Smooth muscle cell of the brain vasculature (primary cell): ENCODE measurements around the gene ACE.
A peak's percentile ranks its signal among the peaks of the same experiment; 100 is the strongest.

ENCODE experiments used
- DNase-seq: peaks from one replicate; pipeline ENCODE4 v3.0.0-alpha.2; 2012; ENCODE audit warnings: low read depth, low spot score

ACE gene

DNA sequence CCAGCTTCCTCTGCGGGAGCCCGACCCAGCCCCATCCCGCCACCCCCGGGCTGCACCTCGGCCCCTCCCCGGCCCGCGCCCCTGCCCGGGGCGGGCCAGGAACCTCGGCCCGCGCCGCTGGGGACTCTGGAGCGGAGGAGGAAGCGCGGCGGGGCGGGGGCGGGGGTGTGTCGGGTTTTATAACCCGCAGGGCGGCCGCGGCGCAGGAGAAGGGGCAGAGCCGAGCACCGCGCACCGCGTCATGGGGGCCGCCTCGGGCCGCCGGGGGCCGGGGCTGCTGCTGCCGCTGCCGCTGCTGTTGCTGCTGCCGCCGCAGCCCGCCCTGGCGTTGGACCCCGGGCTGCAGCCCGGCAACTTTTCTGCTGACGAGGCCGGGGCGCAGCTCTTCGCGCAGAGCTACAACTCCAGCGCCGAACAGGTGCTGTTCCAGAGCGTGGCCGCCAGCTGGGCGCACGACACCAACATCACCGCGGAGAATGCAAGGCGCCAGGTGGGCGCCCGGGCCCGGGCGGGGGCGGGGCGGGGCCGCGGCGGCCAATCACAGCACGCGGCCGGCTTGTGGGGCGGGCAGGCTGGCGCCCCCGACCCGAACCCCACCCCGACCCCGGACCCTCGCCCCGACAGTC lies at the start of gene ACE:
Gene ACE, plus strand, starts transcription at position 208 of the 626 bp plus-strand sequence. Its CDS starts 34 bp downstream, at position 242.
- no peak for DNase-seq

DNA sequence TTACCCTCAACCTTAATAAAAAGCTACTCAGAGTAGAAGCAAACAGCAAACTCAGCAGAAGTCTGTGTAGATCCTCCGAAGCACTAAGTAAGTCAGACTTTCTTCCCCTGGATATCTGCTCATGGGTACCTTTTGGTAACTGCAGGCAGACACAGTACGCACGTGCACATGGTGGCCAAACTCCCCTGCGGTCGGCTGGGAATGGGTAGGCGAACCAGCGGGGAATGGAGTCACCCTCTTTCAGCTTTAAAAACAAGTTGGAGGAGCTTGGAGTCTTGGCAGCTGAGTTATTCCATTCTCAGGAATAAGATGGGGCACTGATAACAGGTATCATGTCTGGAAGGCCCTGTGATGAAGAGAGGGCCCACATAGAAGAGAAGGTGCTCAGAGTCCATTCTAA lies 47.1 kb upstream of the ACE start:
- no peak for DNase-seq

DNA sequence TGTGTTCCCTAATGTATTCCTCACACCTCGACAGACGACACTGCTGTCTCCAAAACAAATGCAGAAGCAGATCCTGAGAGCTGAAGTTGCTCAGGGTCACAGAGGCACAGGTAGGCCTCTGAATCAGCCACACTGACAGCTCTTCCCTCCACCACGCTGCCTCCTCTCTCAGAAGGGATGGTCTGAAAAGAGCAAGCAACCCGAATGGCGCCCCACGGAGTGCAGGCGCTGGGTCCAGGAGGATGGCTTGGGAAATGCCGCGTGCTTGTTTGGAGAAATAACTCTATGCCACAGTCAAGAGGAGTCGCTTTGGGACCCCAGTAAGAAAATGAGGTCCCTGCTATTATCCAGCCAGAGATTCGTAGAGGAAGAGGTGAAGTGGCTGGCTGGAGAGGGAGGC lies 46.6 kb upstream of the ACE start:
- DNase-seq, result no peak

DNA sequence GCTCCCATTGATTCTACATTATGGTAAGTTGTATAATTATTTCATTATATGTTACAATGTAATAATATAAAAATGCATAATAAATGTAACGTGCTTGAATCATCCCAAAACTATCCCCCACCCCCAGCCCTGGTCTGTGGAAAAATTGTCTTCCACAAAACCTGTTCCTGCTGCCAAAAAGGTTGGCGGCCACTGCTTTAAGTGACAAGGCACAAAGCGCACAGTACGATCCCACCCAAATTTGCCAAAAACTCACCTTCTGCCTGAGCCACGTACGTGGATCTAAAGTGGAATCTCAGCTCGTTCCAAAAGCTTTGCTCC lies 45.3 kb upstream of the ACE start:
- no peak for DNase-seq

DNA sequence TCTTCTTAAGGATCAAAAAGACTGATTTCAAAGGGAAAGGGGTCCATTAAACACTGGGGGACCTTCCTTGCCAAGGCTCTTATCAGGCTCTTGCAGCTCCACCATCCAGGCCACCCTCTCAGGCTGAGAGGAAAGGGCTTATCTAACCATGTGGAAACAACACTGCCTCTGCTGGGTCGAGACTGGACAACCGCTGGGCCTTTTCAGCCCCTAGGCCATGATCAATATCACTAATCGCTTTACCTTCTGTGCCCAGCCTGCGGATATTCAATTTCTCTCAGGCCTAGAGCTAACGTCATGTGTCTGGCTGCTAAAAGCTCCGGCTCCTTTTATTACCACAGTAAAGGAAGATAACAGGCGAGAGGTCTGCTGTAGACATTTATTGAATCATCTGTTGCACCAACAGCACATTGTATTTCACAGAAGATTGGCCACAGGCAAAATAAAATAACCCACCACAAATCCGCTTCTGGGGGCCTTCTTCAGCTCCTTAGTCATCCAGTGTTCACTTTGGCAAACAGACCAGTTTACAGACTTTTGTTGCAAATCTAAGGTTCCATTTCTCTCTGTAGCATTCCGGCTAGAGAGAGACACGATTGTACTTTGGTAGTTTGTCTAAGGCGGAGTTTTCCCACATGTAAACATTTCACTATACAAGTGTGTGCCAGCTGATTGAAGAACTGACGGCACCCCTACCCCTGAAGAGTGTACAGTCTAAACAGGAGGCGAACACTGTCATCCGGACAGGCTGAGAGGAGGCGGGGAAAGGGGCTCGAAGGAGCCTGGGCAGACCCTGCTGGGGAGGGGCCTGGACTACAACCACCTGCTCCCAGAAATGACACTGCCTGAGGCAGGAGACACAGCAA lies 44.7 kb upstream of the ACE start:
- DNase-seq, result no peak

DNA sequence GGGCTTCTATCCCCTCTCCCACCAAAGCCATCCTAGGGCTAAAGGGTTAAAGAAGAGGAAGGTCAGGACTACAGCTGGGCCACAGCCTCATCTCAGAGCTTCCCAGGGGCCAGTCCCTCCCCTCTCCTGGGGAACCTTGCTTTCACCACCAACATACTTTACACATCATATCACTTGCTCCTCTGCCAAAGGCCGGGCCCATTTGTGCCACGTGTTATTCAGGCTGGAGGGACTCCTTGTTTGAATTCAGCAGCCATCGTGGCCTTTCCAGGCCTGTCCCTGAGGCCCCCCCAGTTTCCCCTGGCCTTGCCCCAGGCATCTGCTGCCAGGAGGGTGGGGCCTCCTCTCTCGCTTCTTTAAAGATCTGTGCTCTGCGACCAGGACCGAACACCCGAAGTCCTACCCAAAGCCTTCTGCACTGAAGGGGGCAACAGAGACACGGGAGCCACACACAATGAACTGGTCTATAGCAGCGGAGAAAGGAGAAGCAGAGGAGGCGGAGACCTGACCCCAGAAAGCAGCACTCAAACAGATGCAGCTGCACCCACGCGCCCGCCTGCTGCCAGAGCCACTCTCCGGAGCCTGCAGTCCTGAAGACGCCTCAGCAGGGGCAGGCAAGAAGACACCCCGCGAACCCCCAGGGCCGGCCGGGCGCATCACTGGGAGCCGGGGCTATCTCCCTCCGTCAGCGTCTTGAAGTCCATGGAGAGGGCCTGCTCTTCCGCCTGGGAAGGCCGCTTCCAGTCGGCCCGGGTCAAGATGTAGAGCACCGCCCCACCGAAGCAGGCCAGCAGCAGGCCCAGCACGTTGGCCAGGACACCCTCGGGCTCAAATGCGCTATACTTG lies 42.9 kb upstream of the ACE start:
- peak; percentile 88 for DNase-seq

DNA sequence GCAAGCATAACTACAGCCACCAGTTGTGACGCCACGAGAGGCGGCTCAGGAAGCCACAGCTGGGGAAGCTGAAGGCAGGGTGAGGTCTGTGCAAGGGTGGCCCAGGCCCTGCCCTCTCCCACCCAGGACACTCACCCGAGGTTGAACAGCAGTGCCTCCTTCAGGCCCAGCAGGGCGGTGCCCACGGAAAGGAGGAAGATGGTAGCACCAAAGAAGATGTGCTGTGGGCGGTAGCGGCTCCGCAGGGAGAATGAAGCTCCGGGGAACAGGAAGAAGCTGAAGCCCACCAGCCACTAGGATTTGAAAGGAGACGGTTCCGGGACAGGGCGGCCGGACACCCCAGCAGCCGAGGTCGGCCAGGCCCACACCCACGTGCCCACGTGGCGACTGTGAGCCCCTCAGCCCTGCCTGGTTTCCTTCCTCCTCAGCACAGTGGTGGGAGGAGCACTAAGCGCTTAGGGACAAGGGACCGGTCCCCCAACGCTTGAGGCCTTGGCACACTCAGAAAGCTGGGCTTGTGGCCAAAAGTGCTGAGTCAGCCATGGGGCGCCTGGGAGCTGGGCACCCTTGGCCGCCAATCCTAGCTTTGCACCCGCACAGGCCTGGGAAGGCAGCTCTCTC lies 41.8 kb upstream of the ACE start:
- DNase-seq, result no peak

DNA sequence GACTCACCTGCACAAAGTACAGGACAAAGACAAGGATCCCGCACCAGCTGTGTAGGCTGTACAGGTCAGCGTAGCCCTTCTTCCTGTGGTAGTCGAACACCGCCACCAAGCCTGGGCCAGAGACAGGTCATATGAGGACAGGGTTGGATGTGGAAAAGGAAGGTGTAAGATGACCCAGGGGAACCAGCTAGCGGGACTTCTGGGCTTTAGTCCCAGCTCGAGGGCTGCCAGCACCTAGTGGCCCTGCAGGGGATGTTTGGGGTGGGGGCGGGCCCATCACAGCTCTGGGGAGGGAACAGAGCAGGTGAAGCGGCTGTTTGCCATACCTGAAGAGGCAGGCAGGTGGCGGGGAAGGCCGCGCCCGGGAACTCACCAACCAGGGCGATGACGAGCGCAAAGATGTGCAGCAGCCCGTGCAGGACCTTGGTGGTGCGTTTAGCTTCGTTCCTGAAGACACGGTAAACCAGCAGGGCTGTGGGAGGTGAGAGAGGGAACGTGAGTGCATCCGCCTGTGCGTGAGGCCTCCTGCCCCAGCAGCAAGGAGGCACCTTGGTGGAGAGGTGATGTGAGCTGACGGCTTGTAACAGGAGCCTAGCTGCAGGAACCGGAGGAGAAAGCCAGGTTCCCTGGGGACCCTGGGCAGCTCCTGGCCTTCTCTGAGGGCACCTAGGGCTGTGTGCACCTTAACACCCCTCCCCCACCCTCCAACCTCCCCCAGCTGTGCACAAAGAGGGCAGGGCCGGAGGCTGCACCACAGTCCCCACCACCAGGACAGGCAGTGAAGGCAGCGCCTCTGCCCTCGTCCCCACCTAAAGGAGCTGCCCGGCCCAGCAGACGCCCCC lies 41.0 kb upstream of the ACE start:
- no peak for DNase-seq

DNA sequence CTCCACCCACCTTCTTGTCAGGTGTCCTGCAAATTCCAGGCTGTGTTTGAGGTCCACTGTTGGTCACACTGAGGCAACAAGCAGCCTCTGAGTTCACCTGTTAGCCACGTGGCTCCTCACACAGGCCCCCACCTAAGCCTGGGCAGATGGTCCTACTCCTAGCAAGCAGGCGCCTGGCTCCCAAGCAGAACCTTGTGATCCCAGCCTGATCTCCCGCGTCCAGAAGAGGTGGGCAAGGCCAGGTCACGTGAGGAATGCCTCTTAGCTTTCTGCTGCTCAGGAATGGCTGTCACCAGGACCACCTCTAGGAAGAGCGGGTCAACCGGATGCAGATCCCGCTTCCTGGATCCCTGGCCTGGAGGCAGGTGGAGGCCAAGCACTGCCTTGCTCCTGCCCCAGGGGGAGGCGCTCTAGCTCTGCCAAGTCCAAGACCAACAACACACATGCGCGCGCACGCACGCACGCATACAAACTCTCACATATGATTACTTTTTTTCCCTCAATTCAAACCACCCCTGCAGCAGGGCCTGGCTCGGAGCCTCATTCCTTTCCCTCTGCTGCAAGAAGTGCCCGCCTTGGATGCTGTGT lies 40.2 kb upstream of the ACE start:
- no peak for DNase-seq

DNA sequence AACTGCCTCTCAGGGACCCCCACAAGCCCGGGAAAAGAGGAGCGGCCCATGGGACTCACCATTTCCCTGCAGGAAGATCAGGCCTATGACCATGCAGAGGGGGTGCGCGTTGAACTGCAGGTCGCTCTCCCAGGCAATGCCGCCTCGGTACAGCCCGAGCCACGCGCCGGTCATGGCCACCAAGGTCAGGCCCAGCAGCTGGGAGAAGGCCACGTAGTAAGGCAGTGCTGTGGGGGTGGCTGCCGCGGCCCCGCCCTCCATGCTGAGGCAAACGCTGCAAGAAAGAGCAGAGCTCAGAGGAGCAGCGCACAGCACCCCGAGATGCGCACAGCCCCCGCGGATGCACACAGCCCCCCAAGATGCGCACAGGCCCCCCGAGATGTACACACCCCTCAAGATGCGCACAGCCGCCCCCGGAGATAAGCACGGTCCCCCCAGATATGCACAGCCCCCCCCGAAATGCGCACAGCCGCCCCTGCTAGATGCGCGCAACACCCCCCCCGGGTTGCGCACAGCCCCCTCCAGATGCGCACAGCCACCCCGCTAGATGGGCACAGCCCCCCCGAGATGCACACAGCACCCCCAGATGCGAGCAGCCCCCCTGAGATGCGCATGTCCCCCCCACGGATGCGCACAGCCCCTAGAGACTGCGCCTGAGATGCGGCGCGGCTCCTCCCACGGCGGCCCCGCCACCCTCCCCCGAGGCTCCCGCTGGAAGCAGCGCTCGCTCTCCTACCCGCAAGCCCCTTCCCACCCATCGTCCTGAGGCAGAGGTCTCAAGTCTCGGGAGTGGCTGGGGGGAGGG lies 39.4 kb upstream of the ACE start:
- no peak for DNase-seq

DNA sequence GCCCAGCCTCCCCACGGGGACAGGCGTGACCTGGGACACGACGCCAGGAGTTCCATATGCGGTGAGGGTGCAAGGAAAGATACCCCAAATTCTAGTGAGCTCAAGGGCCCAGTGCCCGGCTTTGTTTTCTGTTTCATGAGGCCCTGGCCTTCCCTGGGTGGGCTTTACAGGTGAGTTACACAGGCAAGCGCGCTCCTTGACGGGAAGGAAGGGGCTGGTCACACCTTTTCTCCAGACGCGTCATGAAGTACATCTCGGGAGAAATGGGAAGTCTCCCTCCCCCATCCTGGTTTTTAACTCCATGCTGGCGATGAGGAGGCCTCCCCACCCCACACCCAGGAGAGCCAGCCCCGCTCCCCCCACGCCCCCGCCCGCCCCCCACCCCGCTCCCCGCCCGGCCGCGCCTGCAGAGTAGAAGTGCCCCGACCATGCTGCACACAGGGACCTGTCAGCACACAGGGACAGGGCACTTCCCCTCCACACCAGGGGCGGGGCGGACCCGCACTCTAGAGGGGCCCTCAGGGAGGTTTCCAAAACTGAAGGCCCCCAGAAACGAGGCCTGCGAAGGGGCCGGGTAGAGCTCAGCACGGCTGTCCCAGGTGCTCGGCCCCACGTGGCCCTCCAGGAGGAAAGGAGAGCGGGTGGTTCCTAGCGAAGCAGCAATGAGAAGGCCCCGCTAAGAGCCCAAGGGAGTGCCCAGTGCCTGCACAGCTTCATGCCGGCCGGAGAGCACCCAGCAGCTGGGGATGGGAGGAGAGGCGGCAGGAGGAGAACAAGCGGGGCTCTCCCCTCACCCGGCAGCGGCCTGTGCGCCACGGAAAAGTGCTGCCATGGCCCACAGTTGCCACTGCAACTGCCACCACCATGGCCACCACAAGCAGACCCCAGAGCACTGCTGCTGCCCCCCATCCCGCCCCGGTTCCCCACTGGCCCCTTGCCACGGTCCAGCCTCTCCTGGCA lies 38.5 kb upstream of the ACE start:
- no peak for DNase-seq

DNA sequence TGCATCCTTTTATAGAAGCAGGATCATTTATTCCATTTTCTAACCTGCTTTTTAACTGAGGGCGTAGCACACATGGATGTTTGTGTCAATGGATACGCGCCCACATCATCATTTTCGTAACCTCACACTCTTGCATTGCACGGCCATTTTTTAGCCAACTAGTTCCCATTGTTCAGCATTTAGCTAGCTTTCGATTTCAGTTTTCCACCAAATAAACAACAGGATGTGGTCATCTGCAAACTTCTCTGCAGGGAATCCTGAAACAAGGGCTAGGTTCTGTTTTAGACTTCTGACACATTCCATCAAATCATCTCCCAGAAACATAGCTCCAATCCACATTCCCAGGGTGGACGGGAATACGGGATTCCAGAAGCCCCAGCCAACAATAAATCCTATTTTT lies 37.2 kb upstream of the ACE start:
- DNase-seq, result peak; percentile 39

DNA sequence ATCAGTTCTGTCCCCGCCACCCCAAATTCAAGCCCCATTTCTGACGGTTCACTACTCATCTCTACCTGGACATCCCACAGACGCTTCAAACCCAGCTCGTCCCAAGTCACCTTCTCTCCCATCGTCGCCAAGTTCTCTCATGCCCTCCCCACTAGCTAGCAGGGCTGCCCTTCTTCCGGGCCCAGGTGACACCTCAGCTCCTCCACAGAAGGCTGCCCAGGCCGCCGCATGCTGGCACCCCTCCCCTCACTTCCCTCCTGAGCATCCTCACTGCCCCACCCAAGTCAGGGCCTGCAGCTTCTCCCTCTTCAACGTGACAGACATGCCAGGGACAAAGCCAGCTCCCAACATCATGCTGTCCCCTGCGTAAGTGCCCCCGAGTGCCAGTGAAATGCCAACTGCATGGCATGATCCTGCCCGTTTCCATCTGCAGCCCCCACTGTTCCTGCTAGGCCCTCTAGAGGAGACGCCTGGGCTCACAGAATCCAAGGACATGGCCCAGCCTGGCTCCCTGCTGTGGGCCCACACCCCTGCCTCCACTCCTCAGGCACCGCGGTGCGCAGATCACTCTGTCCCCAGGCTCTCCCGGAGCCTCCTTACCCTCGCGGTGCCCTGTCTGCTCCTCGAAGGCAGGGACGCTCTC lies 36.6 kb upstream of the ACE start:
- no peak for DNase-seq

DNA sequence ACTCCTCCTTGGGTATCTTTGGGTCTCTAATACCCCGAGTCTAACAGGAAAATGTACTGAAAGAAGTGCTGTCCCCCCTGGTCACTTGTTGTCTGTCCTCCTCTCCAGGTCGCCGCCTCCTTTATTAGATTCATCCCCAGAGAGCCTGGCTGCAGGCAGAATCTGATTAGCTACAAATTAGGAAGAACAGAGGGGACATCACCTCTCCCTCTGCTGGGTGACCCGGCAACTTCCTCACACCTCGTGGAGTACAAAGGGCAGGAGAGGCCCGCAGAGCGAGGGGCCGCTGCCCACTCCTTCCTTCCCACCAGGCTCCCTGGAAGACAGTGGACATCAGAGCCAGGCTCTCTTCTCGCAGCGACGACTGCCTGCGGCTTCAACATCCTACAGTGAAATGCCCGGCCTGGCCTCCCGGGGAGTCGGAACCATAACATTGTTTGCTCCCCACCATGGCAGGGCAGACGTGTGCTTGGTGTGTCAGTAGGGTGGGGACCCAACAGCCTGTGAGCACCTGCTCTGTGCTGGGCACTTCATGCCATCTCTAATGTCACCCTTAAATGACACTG lies 36.0 kb upstream of the ACE start:
- no peak for DNase-seq

DNA sequence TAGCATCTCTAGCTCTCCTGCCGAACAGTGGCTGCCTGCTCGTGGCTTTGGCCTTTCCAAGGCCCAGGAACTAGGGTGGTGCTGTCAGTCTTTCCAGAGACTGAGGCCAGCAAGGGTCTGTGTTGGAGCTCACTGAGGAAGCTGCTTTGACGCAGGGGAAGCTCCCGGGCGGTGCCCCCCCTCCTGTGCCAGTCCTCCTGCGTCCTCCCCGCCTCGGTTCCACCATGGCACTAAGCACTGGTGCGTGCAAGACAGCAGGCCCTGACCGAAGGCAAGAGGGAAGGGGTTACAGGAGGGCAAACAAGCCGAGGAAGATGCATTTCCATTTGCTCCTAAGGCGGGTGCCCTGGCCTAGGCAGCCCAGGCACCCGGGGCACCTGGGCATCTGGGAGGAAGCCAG lies 35.2 kb upstream of the ACE start:
- no peak for DNase-seq

DNA sequence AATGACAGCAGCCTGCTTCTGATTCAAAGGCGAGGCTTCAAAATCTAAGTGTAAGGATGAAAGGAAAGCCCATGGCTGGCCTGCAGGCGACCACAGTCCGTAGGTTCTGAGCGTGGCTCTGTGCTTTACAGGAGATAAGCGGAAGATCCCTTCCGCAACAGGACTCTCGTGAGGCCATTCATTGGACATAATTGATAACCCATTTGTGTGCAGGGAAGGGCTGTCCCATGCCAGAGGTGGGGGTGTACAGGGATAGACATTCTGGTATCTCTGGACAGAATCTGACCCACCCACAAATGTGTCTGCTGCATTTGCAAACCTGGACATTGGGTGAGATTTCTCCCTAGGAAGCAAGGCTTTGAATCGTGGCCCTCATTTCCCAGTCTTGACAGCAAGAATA lies 34.8 kb upstream of the ACE start:
- no peak for DNase-seq

DNA sequence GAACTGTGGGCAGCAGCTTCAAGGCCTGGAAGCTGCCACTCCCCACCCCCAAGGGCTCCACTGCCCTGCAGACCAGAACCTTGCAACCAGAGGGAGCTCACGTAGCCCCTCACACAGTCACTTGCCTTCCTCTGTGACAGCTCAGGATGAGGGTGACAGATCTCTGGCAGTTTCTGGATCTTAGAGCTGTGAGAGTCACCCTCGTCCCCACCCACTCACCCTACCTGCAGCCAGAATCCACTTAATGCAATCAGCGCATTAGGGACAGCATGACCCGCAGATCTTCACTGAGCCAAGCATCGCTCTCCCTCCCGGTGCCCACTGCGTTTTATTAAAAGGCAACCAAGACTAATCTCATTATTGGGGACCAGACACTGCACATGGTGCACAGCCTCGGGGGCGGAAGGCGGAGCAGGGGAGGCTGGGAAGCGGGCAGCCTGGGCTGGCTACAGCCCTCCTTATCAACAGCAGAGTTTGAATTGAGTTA lies 34.3 kb upstream of the ACE start:
- DNase-seq, result no peak

DNA sequence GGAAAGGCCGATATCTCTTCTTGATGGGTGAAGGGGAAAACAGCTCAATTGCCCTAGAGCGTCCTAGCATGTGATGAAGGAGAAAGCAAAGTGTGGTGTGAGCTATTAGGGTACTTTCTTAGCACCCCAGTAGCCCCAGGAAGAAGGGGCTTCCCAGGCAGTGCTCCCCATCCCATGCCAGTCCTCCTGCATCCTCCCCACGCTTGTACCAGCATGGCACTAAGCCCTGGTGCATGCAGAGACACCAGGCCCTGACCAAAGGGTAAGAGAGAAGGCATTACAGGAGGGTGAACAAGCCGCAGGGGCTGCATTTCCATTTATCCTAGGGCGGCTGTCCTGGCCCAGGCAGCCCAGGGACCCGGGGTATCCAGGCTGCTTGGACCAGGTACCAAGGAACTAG lies 33.8 kb upstream of the ACE start:
- no peak for DNase-seq
